ENCODE data around the gene GAN.

GAN gene

GRCh38 chr16:81314603-81315270, at the start of gene GAN:
Gene GAN, plus strand, starts transcription at chr16:81314962. Its CDS starts 152 bp downstream, at chr16:81315114.
- DNase-seq, result peak; percentile 80

GRCh38 chr16:81265052-81265451, 49.7 kb upstream of the GAN start:
- DNase-seq, result no peak

GRCh38 chr16:81265658-81266451, 48.9 kb upstream of the GAN start:
- no peak for DNase-seq

- no peak for DNase-seq
These were observed 48.1 kb upstream of the GAN start for GRCh38 chr16:81266680-81267095.

- no peak for DNase-seq
These were observed 46.3 kb upstream of the GAN start for GRCh38 chr16:81268509-81268908.

GRCh38 chr16:81273223-81273950, 41.4 kb upstream of the GAN start:
- DNase-seq, result no peak

GRCh38 chr16:81275064-81275532, 39.7 kb upstream of the GAN start:
- no peak for DNase-seq

- DNase-seq, result no peak
These were observed 39.0 kb upstream of the GAN start for GRCh38 chr16:81275795-81276194.

GRCh38 chr16:81276323-81276722, 38.4 kb upstream of the GAN start:
- DNase-seq, result no peak

GRCh38 chr16:81277541-81278080, 37.2 kb upstream of the GAN start:
- DNase-seq, result no peak

- no peak for DNase-seq
These were observed 36.2 kb upstream of the GAN start for GRCh38 chr16:81278526-81278925.

GRCh38 chr16:81279392-81279791, 35.4 kb upstream of the GAN start:
- DNase-seq, result no peak

GRCh38 chr16:81280393-81280792, 34.4 kb upstream of the GAN start:
- no peak for DNase-seq

GRCh38 chr16:81283044-81283443, 31.7 kb upstream of the GAN start:
- no peak for DNase-seq

- DNase-seq, result no peak
These were observed 29.7 kb upstream of the GAN start for GRCh38 chr16:81284995-81285600.

- DNase-seq, result no peak
These were observed 28.6 kb upstream of the GAN start for GRCh38 chr16:81286190-81286589.

GRCh38 chr16:81291117-81291516, 23.6 kb upstream of the GAN start:
- no peak for DNase-seq

GRCh38 chr16:81292936-81293335, 21.8 kb upstream of the GAN start:
- DNase-seq, result no peak

- DNase-seq, result no peak
These were observed 20.6 kb upstream of the GAN start for GRCh38 chr16:81293909-81294802.

GRCh38 chr16:81296631-81297030, 18.1 kb upstream of the GAN start:
- DNase-seq, result no peak

- DNase-seq, result no peak
These were observed 7.0 kb upstream of the GAN start for GRCh38 chr16:81307770-81308169.

Data from T1000 (cell line).